Nephron progenitor cell (in vitro differentiated cells): ENCODE measurements around the gene DAPP1.

Source experiments
- DNase-seq: peaks from one replicate; pipeline ENCODE4 v3.0.0; 2021
- H3K27ac Mint-ChIP-seq: 2 replicates; pipeline ENCODE4 v1.8.0; 2021; ENCODE audit warnings: mild to moderate bottlenecking, moderate library complexity, mixed read lengths
- H3K27me3 Mint-ChIP-seq: 2 replicates; pipeline ENCODE4 v1.8.0; 2021; ENCODE audit warnings: mild to moderate bottlenecking, low read depth, mixed read lengths; ENCODE audit not compliant: poor library complexity
- H3K36me3 Mint-ChIP-seq: 2 replicates; pipeline ENCODE4 v1.8.0; 2021; ENCODE audit warnings: low read depth, mixed read lengths
- H3K4me1 Mint-ChIP-seq: 2 replicates; pipeline ENCODE4 v1.8.0; 2021; ENCODE audit warnings: mixed read lengths
- H3K4me3 Mint-ChIP-seq: 2 replicates; pipeline ENCODE4 v1.8.0; 2021; ENCODE audit warnings: mild to moderate bottlenecking, moderate library complexity, mixed read lengths
- H3K9me3 Mint-ChIP-seq: 2 replicates; pipeline ENCODE4 v1.8.0; 2021; ENCODE audit warnings: mild to moderate bottlenecking, moderate library complexity, mixed read lengths
- TF ChIP-seq, protein P1 (sequence below): fragments of 200-600 bp; sonication (generic); IDR thresholded peaks from 2 replicates; pipeline ENCODE4 v1.5.0; 2021; ENCODE audit warnings: antibody characterized with exemption

DAPP1 gene

GRCh38 chr4:99885687-99886086 is 69.1 kb downstream of the DAPP1 start:
- Mint-ChIP-seq H3K27me3 (no peaks in the 10 kb centered on the region), H3K36me3 (no peaks in the 10 kb centered on the region), H3K4me1 (no peaks in the 10 kb centered on the region), H3K4me3 (no peak overlapping the region), H3K27ac (no peak overlapping the region), H3K9me3 (no peaks in the 10 kb centered on the region)
- DNase-seq = no peak
- TF ChIP-seq, protein P1, sequence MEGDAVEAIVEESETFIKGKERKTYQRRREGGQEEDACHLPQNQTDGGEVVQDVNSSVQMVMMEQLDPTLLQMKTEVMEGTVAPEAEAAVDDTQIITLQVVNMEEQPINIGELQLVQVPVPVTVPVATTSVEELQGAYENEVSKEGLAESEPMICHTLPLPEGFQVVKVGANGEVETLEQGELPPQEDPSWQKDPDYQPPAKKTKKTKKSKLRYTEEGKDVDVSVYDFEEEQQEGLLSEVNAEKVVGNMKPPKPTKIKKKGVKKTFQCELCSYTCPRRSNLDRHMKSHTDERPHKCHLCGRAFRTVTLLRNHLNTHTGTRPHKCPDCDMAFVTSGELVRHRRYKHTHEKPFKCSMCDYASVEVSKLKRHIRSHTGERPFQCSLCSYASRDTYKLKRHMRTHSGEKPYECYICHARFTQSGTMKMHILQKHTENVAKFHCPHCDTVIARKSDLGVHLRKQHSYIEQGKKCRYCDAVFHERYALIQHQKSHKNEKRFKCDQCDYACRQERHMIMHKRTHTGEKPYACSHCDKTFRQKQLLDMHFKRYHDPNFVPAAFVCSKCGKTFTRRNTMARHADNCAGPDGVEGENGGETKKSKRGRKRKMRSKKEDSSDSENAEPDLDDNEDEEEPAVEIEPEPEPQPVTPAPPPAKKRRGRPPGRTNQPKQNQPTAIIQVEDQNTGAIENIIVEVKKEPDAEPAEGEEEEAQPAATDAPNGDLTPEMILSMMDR = no peak

GRCh38 chr4:99886146-99886545 is 69.5 kb downstream of the DAPP1 start:
- H3K4me3 Mint-ChIP-seq = no peak overlapping the region
- DNase-seq = no peak
- H3K27ac Mint-ChIP-seq = no peak overlapping the region
- no peaks in the 10 kb centered on the region for H3K9me3 Mint-ChIP-seq
- no peaks in the 10 kb centered on the region for H3K4me1 Mint-ChIP-seq
- H3K27me3 Mint-ChIP-seq = no peaks in the 10 kb centered on the region
- TF ChIP-seq, protein P1 = no peak
- no peaks in the 10 kb centered on the region for H3K36me3 Mint-ChIP-seq

DNA sequence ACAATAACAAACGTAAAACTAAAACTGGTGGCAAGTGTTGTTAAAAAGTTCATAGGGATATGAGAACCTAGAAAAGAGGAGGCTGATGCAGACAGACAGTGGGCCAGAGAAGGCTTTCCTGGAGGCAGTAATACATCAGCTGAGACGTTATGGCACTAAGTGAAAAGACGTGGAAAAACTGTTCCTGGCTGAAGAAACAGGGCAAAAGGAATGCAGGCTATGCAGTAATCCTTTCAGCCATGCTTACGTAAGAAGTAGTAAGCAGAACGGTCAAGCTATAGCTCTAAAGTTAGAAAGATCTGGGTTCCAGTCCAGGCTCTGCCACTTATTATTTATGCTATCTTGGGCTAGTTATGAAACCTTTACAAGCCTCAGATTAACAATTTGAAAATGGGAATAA is 71.2 kb downstream of the DAPP1 start:
- no peak overlapping the region for H3K27ac Mint-ChIP-seq
- no peaks in the 10 kb centered on the region for H3K9me3 Mint-ChIP-seq
- TF ChIP-seq, protein P1 = no peak
- H3K27me3 Mint-ChIP-seq = no peaks in the 10 kb centered on the region
- H3K4me1 Mint-ChIP-seq = peaks cover 6% of the 10 kb centered on the region
- H3K4me3 Mint-ChIP-seq = no peak overlapping the region
- DNase-seq = no peak
- no peaks in the 10 kb centered on the region for H3K36me3 Mint-ChIP-seq

DNA sequence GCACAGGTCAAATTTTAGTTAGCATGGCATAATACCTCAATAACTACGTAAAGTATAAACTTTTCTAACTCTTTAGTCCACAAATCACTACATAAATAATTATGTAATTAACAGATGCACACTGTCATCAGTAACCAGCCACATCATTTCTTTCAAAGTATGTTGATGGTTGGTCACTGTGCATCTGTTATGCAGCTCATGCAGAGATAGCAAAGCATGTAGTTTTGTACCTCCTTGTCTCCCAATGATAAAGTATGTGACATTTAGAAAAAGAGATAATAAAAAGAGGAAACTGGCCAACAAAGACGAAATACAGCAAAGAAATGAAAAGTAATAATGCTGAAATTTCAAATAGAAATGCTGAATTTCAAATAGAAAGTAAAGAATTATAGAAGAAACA is 74.7 kb downstream of the DAPP1 start:
- H3K36me3 Mint-ChIP-seq = no peaks in the 10 kb centered on the region
- DNase-seq = no peak
- H3K9me3 Mint-ChIP-seq = no peaks in the 10 kb centered on the region
- H3K27me3 Mint-ChIP-seq = no peaks in the 10 kb centered on the region
- TF ChIP-seq, protein P1 = no peak
- H3K27ac Mint-ChIP-seq = no peak overlapping the region
- peaks cover 32% of the 10 kb centered on the region for H3K4me1 Mint-ChIP-seq
- H3K4me3 Mint-ChIP-seq = no peak overlapping the region

DNA sequence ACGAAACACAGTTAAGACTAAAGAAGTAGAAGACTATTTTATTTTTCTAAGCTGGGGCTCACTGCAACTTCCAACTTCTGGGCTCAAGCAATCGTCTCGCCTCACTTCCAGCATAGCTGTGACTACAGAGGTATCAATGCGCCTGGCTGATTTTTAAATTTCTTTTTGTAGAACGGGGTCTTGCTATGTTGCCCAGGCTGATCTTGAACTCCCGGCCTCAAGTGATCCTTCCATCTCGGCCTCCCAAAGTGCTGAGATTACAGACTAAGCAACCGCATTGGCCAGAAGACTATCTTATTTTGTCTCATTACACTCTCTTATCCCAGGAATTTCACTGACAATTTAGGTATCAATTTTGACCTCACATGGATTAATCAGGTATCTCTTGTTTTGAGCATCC is 76.4 kb downstream of the DAPP1 start:
- TF ChIP-seq, protein P1 = no peak
- peaks cover 32% of the 10 kb centered on the region for H3K4me1 Mint-ChIP-seq
- H3K4me3 Mint-ChIP-seq = peak overlapping the region; percentile 99
- H3K27ac Mint-ChIP-seq = no peak overlapping the region
- H3K27me3 Mint-ChIP-seq = no peaks in the 10 kb centered on the region
- H3K36me3 Mint-ChIP-seq = no peaks in the 10 kb centered on the region
- DNase-seq = no peak
- H3K9me3 Mint-ChIP-seq = no peaks in the 10 kb centered on the region

- Mint-ChIP-seq H3K27me3 (no peaks in the 10 kb centered on the region), H3K4me1 (peaks cover 32% of the 10 kb centered on the region), H3K36me3 (no peaks in the 10 kb centered on the region), H3K9me3 (no peaks in the 10 kb centered on the region), H3K4me3 (peak overlapping the region; percentile 99), H3K27ac (peak overlapping the region; percentile 98)
- TF ChIP-seq, protein P1 = no peak
- DNase-seq = no peak
Measured at GRCh38 chr4:99893839-99894160, 77.2 kb downstream of the DAPP1 start.
